Esophagus muscularis mucosa (tissue), 3 donors: ENCODE results near the gene KLRG1.

Experiments
- CTCF ChIP-seq, 3 experiments: fragments of 200-600 bp in 2 of 3; fragments of 450-650 bp in 1 of 3; sonication (generic) in 2 of 3; IDR thresholded peaks; one replicate each; pipeline ENCODE4 v1.5.1; 2017 to 2019; ENCODE audit warnings: antibody characterized with exemption in 3 of 3, mild to moderate bottlenecking in 2 of 3, moderate library complexity in 1 of 3
- POLR2AphosphoS5 ChIP-seq, 2 donors: sonication (generic); formaldehyde crosslinking; IDR thresholded peaks; one replicate each; pipeline ENCODE4 v1.6.1; 2017; ENCODE audit warnings: antibody characterized with exemption in 2 of 2

GRCh38 chr12:8946733-8947132 lies 42.6 kb upstream of the KLRG1 start:
- TF ChIP-seq CTCF (IDR thresholded peaks at IDR 0.05), result no peak
- TF ChIP-seq POLR2AphosphoS5 (IDR thresholded peaks at IDR 0.05), result no peak
